H1 (cell line): ENCODE results near the gene WDR93. TPM values are rescaled to one million over a fixed set of nuclear protein-coding genes. Genes with fewer than 3 reads are reported as not detected.

ENCODE experiments used
- CTCF ChIA-PET: fragments of 300-600 bp; sonication (Branson Sonifier 250); formaldehyde crosslinking; loops from one replicate; lab custom pipeline; 2021; ENCODE audit not compliant: partially characterized antibody; lab: Charles Lee
- POLR2A ChIA-PET: fragments of 300-600 bp; sonication (Branson Sonifier 250); formaldehyde crosslinking; loops from one replicate; lab custom pipeline; 2021; ENCODE audit warnings: inconsistent platforms; ENCODE audit not compliant: partially characterized antibody; lab: Charles Lee
- DNase-seq, 2 experiments: peaks; one replicate each; pipeline versions ENCODE4 v3.0.0 to v3.0.0-alpha.2; 2010 to 2022; ENCODE audit warnings: low spot score in 2 of 2, low read depth in 1 of 2, mixed read lengths in 1 of 2
- FAIRE-seq: peaks from 2 replicates; lab custom pipeline; 2011; peaks lifted over from hg19 to GRCh38; lab: Jason Lieb, UNC
- H2AFZ ChIP-seq: 2 replicates; pipeline ENCODE4 v1.8.1; 2012; ENCODE audit warnings: low read length, inconsistent platforms
- H2AK5ac ChIP-seq: 2 replicates; pipeline ENCODE4 v1.6.1; 2013; ENCODE audit warnings: low read depth, low read length
- H2BK120ac ChIP-seq: replicated peaks from 2 replicates; pipeline ENCODE3; 2013; ENCODE audit warnings: low read depth, low read length, inconsistent platforms
- H2BK12ac ChIP-seq: 2 replicates; pipeline ENCODE4 v1.6.1; 2013; ENCODE audit warnings: low read depth, low read length
- H2BK15ac ChIP-seq: 2 replicates; pipeline ENCODE4 v1.6.1; 2013; ENCODE audit warnings: low read length
- H2BK20ac ChIP-seq: 2 replicates; pipeline ENCODE4 v1.6.1; 2013; ENCODE audit warnings: low read length
- H2BK5ac ChIP-seq: 2 replicates; pipeline ENCODE4 v1.6.1; 2013; ENCODE audit warnings: low read depth, low read length
- H3K14ac ChIP-seq: 2 replicates; pipeline ENCODE4 v1.6.1; 2013; ENCODE audit warnings: inconsistent platforms; ENCODE audit not compliant: insufficient read length
- H3K18ac ChIP-seq: 2 replicates; pipeline ENCODE4 v1.6.1; 2013; ENCODE audit warnings: low read length; ENCODE audit errors: extremely low read depth
- H3K23ac ChIP-seq: 2 replicates; pipeline ENCODE4 v1.6.1; 2013; ENCODE audit warnings: inconsistent platforms; ENCODE audit not compliant: insufficient read length
- H3K23me2 ChIP-seq: 2 replicates; pipeline ENCODE4 v1.6.1; 2013; ENCODE audit warnings: low read depth, low read length
- H3K27ac ChIP-seq: 2 replicates; pipeline ENCODE4 v1.6.1; 2011; ENCODE audit warnings: low read depth, low read length, inconsistent platforms
- H3K27me3 ChIP-seq, 4 experiments: replicated peaks in 1 of 4; 1 replicate in 1 of 4; 2 replicates in 3 of 4; pipeline versions ENCODE4 v1.6.1 to v1.8.1; 2011 to 2013; ENCODE audit warnings: low read length in 3 of 4, mild to moderate bottlenecking in 3 of 4, inconsistent platforms in 2 of 4, mixed read lengths in 2 of 4, moderate library complexity in 1 of 4; ENCODE audit not compliant: control insufficient read depth in 3 of 4, insufficient read depth in 3 of 4; ENCODE audit errors: extremely low read depth in 1 of 4
- H3K36me3 ChIP-seq, 4 experiments: 2 replicates each; pipeline versions ENCODE4 v1.6.1 to v1.8.1; 2011 to 2013; ENCODE audit warnings: mild to moderate bottlenecking in 4 of 4, low read length in 3 of 4, moderate library complexity in 2 of 4, control low read depth in 1 of 4, inconsistent platforms in 1 of 4; ENCODE audit not compliant: insufficient read depth in 4 of 4, control insufficient read depth in 2 of 4
- H3K4ac ChIP-seq: replicated peaks from 2 replicates; pipeline ENCODE3; 2013; ENCODE audit warnings: low read length, low read depth, mixed read lengths, inconsistent platforms; ENCODE audit not compliant: insufficient read length
- H3K4me1 ChIP-seq, 4 experiments: replicated peaks in 1 of 4; 1 replicate in 1 of 4; 2 replicates in 3 of 4; pipeline versions ENCODE4 v1.6.1 to v1.8.1; 2011 to 2013; ENCODE audit warnings: low read length in 3 of 4, inconsistent platforms in 2 of 4, mixed read lengths in 1 of 4; ENCODE audit not compliant: insufficient read depth in 4 of 4, control insufficient read depth in 3 of 4
- H3K4me2 ChIP-seq, 2 experiments: 2 replicates each; pipeline versions ENCODE4 v1.6.1 to v1.8.1; 2011 to 2013; ENCODE audit warnings: low read depth in 2 of 2, low read length in 2 of 2, control low read depth in 1 of 2, inconsistent platforms in 1 of 2, mild to moderate bottlenecking in 1 of 2; ENCODE audit not compliant: insufficient read depth in 1 of 2
- H3K4me3 ChIP-seq, 4 experiments: fragments of 200-600, 300-600 bp in 1 of 4; sonication (generic), shearing (Covaris generic), sonication (Bioruptor Twin) in 1 of 4; 2 replicates each; pipeline versions ENCODE4 v1.5.1 to v1.8.1; 2011 to 2016; ENCODE audit warnings: low read length in 4 of 4, low read depth in 3 of 4, control low read depth in 2 of 4, inconsistent platforms in 2 of 4, mild to moderate bottlenecking in 2 of 4, mixed read lengths in 1 of 4, moderate library complexity in 1 of 4; ENCODE audit not compliant: insufficient read depth in 2 of 4; ENCODE audit errors: extremely low read depth in 1 of 4
- H3K56ac ChIP-seq: replicated peaks from 2 replicates; pipeline ENCODE3; 2013; ENCODE audit warnings: low read depth, mild to moderate bottlenecking, mixed read lengths, low read length, inconsistent platforms; ENCODE audit not compliant: insufficient read length
- H3K79me1 ChIP-seq: 2 replicates; pipeline ENCODE4 v1.6.1; 2013; ENCODE audit warnings: low read depth, low read length, control low read depth
- H3K79me2 ChIP-seq, 2 experiments: 2 replicates each; pipeline versions ENCODE4 v1.6.1 to v1.8.1; 2012 to 2013; ENCODE audit warnings: low read length in 2 of 2, mild to moderate bottlenecking in 2 of 2, inconsistent platforms in 1 of 2; ENCODE audit not compliant: insufficient read depth in 2 of 2, control insufficient read depth in 1 of 2
- H3K9ac ChIP-seq, 4 experiments: replicated peaks in 1 of 4; 1 replicate in 1 of 4; 2 replicates in 3 of 4; pipeline versions ENCODE4 v1.6.1 to v1.8.1; 2011 to 2013; ENCODE audit warnings: low read depth in 3 of 4, low read length in 3 of 4, control low read depth in 2 of 4, mild to moderate bottlenecking in 2 of 4, moderate library complexity in 2 of 4, inconsistent platforms in 1 of 4; ENCODE audit errors: extremely low read depth in 1 of 4
- H3K9me3 ChIP-seq, 2 experiments: 2 replicates each; pipeline versions ENCODE4 v1.6.1 to v1.8.1; 2012 to 2013; ENCODE audit warnings: mild to moderate bottlenecking in 2 of 2, moderate library complexity in 2 of 2, control low read depth in 1 of 2, inconsistent platforms in 1 of 2, low read depth in 1 of 2, low read length in 1 of 2, mixed read lengths in 1 of 2; ENCODE audit not compliant: insufficient read depth in 2 of 2
- H4K20me1 ChIP-seq, 2 experiments: replicated peaks in 1 of 2; 2 replicates each; pipeline versions ENCODE3 to v1.8.1; 2011 to 2013; ENCODE audit warnings: inconsistent platforms in 2 of 2, low read length in 2 of 2, mild to moderate bottlenecking in 1 of 2; ENCODE audit not compliant: insufficient read depth in 2 of 2, control insufficient read depth in 1 of 2
- H4K5ac ChIP-seq: 2 replicates; pipeline ENCODE4 v1.6.1; 2013; ENCODE audit warnings: low read length, low read depth, mixed read lengths, inconsistent platforms; ENCODE audit not compliant: insufficient read length
- H4K8ac ChIP-seq: 2 replicates; pipeline ENCODE4 v1.8.0; 2013; ENCODE audit warnings: mild to moderate bottlenecking, moderate library complexity, low read length, inconsistent platforms; ENCODE audit not compliant: insufficient read depth; ENCODE audit errors: extremely low read depth
- H4K91ac ChIP-seq: replicated peaks from 2 replicates; pipeline ENCODE3; 2013; ENCODE audit warnings: low read length, mixed read lengths, inconsistent platforms; ENCODE audit not compliant: insufficient read length
- CTCF ChIP-seq, 3 experiments: IDR thresholded peaks; 1 replicate in 2 of 3; 2 replicates in 1 of 3; pipeline versions ENCODE4 v1.5.1 to v1.6.1; 2011; ENCODE audit warnings: low read length in 3 of 3, mild to moderate bottlenecking in 3 of 3, inconsistent platforms in 2 of 3, low read depth in 1 of 3, moderate library complexity in 1 of 3; ENCODE audit not compliant: insufficient read depth in 1 of 3; ENCODE audit errors: control extremely low read depth in 1 of 3
- E2F6 ChIP-seq: IDR thresholded peaks from 2 replicates; pipeline ENCODE4 v1.6.1; 2012; ENCODE audit warnings: inconsistent platforms
- EGR1 ChIP-seq: IDR thresholded peaks from 2 replicates; pipeline ENCODE4 v1.6.1; 2011; ENCODE audit warnings: low read depth, low read length, borderline replicate concordance
- GABPA ChIP-seq: IDR thresholded peaks from 2 replicates; pipeline ENCODE4 v1.6.1; 2011; ENCODE audit warnings: mild to moderate bottlenecking, low read length, moderate library complexity, borderline replicate concordance; ENCODE audit not compliant: insufficient read depth
- KDM5A ChIP-seq: fragments of 200-600 bp; IDR thresholded peaks from 2 replicates; pipeline ENCODE4 v1.7.1; 2012; ENCODE audit warnings: mild to moderate bottlenecking, low read length, inconsistent platforms, mixed read lengths
- RBBP5 ChIP-seq: IDR thresholded peaks from 2 replicates; pipeline ENCODE4 v1.7.1; 2012; ENCODE audit warnings: low read depth, mild to moderate bottlenecking, inconsistent platforms, low read length, moderate library complexity, borderline replicate concordance
- RNF2 ChIP-seq: fragments of 200-900, 300-1000 bp; sonication (generic); IDR thresholded peaks from 2 replicates; pipeline ENCODE4 v1.7.1; 2016; ENCODE audit warnings: borderline replicate concordance, low read depth, mild to moderate bottlenecking, antibody characterized with exemption, low read length; ENCODE audit not compliant: poor library complexity, severe bottlenecking; ENCODE audit errors: missing control alignments
- SP4 ChIP-seq: IDR thresholded peaks from 2 replicates; pipeline ENCODE4 v1.6.1; 2012; ENCODE audit warnings: low read length, inconsistent platforms
- SUZ12 ChIP-seq: fragments of 200-600 bp; sonication (generic); IDR thresholded peaks from 2 replicates; pipeline ENCODE4 v1.6.1; 2012; ENCODE audit warnings: mild to moderate bottlenecking, inconsistent platforms, low read length, moderate library complexity, mixed read lengths
- TCF12 ChIP-seq: IDR thresholded peaks from 2 replicates; pipeline ENCODE4 v1.6.1; 2011; ENCODE audit warnings: low read depth, mild to moderate bottlenecking, low read length
- WGBS, 2 experiments: shearing (Covaris generic) in 1 of 2; methylation state at CpG; one replicate each; pipeline versions ENCODE4 v1.1.6 to v1.1.7; 2013 to 2015; ENCODE audit warnings: low lambda C conversion rate in 2 of 2, mixed read lengths in 2 of 2, inconsistent platforms in 1 of 2, low coverage in 1 of 2, missing lambda C conversion rate in 1 of 2; ENCODE audit not compliant: insufficient replicate concordance in 2 of 2, insufficient coverage in 1 of 2, insufficient read length in 1 of 2; ENCODE audit errors: extremely low coverage in 1 of 2, missing lambda C conversion rate in 1 of 2; 5-methylcytosine and 5-hydroxymethylcytosine counted together
- polyA plus RNA-seq, 7 experiments: library from polyadenylated mRNA; depleted of rRNA in 3 of 7; stranded (reverse) in 5 of 7; unstranded in 2 of 7; fragments of >200 nt in 5 of 7; fragments of 200-250 nt in 2 of 7; gene quantifications; 1 replicate in 5 of 7; 2 replicates in 1 of 7; 4 replicates in 1 of 7; pipeline versions ENCODE4 v1.2.1 to v1.2.3, GENCODE V29; 2011 to 2013; ENCODE audit warnings: missing spikeins in 2 of 7, mixed read lengths in 2 of 7
- total RNA-seq: library from RNA; stranded (reverse); fragmentation: NEBNext Ultra II Directional; extraction: Animal tissue kit (Norgen Biotek cat#: 25700); gene quantifications from 2 replicates; pipeline ENCODE4 v1.2.1, GENCODE V29; 2021

The WDR93 gene
- total and polyA plus RNA-seq, 2 of the 8 experiments (the other 6 are each of a cell fraction or from before 2014, with no cell fraction given) = 0.03 TPM; not detected in 1

GRCh38 chr15:89642106-89642505, 48.5 kb upstream of the WDR93 start:
- no peaks in the 10 kb centered on the region for H3K27me3 ChIP-seq
- POLR2A ChIA-PET = interaction anchor here (1.4 to 1.9 kb wide), 2 partner anchors 9 to 13 kb away, joined by 4 to 9 read pairs; no protein-coding TSS in a partner anchor
- FAIRE-seq = no peak
- TF ChIP-seq EGR1 (no peak), SP4 (no peak), KDM5A (no peak), GABPA (no peak), CTCF (IDR thresholded peaks at IDR 0.05; ENCODE audit: control extremely low read depth in 1 of 3, insufficient read depth in 1 of 3, low read depth in 1 of 3, low read length in 3 of 3) (no peak), RBBP5 (no peak), E2F6 (no peak), SUZ12 (no peak), TCF12 (no peak), RNF2 (no peak)

More at GRCh38 chr15:89642106-89642505, 48.5 kb upstream of the WDR93 start:
- Histone ChIP-seq H3K23me2 (no peaks in the 10 kb centered on the region), H3K4me2 (no peak overlapping the region), H4K20me1 (peaks cover 0 to 4% of the 10 kb centered on the region in 2 experiments), H3K4me3 (no peak overlapping the region), H3K9me3 (peaks cover 0 to 4% of the 10 kb centered on the region in 2 experiments; a peak in 2 of 4 replicates), H3K56ac (no peak overlapping the region), H3K4me1 (no peaks in the 10 kb centered on the region), H2BK5ac (no peak overlapping the region), H4K91ac (no peak overlapping the region), H2BK15ac (no peak overlapping the region), H3K79me2 (no peaks in the 10 kb centered on the region), H3K27ac (no peak overlapping the region), H2BK12ac (no peak overlapping the region), H2BK20ac (no peak overlapping the region), H3K36me3 (peaks cover 0 to 28% (median 16%) of the 10 kb centered on the region in 4 experiments; a peak in 5 of 8 replicates), H3K14ac (no peak overlapping the region), H2AK5ac (no peak overlapping the region), H3K4ac (no peak overlapping the region), H4K5ac (no peak overlapping the region), H3K23ac (no peak overlapping the region), H3K9ac (no peak overlapping the region), H3K18ac (no peak overlapping the region), H2BK120ac (no peak overlapping the region), H4K8ac (no peak overlapping the region; the same call in 1 of the 2 replicates), H3K79me1 (no peaks in the 10 kb centered on the region), H2AFZ (no peak overlapping the region)
- DNase-seq = no peak
- WGBS, 2 experiments = 92% methylated on average over 16 of the region's 16 CpGs; no CpG with 5 or more reads in 1 of the 2 experiments
- CTCF ChIA-PET = interaction anchor here (0.8 to 0.9 kb wide), 2 partner anchors 29 to 282 kb away, joined by 3 read pairs; no protein-coding TSS in a partner anchor
